SK-N-SH (cell line): ENCODE data around the gene TUBGCP2. TPM values are rescaled to one million over a fixed set of nuclear protein-coding genes. Genes with fewer than 3 reads are reported as not detected.

Experiments used
- CTCF ChIA-PET: fragments of 300-600, 350-600 bp; formaldehyde crosslinking; extraction: SDS; loops from one replicate; lab custom pipeline; 2021; lab: Yijun Ruan, JAX
- POLR2A ChIA-PET: fragments of 350-600 bp; sonication (Branson Sonifier 250); formaldehyde crosslinking; extraction: SDS; loops from one replicate; lab custom pipeline; 2020; ENCODE audit warnings: antibody characterized with exemption, inconsistent platforms; lab: Yijun Ruan, JAX
- DNase-seq: peaks from one replicate; pipeline ENCODE4 v3.0.0; 2012
- H2AFZ ChIP-seq: fragments of 200-600 bp; sonication (generic); 2 replicates; pipeline ENCODE4 v1.8.1; 2016; ENCODE audit warnings: antibody characterized with exemption, mild to moderate bottlenecking, low read depth
- H3F3A ChIP-seq: fragments of 200-600 bp; sonication (generic); replicated peaks from 2 replicates; pipeline ENCODE3; 2016; ENCODE audit warnings: antibody characterized with exemption, mild to moderate bottlenecking; ENCODE audit not compliant: insufficient read depth
- H3K27ac ChIP-seq, 2 experiments: fragments of 200-500 bp in 1 of 2; fragments of 200-600 bp in 1 of 2; sonication (Bioruptor generic) in 1 of 2; sonication (generic), shearing (Covaris generic) in 1 of 2; 2 replicates each; pipeline versions ENCODE4 v1.5.1 to v1.6.1; 2014 to 2016; ENCODE audit warnings: low read depth in 2 of 2, inconsistent platforms in 1 of 2, low read length in 1 of 2, mild to moderate bottlenecking in 1 of 2, mixed read lengths in 1 of 2
- H3K27me3 ChIP-seq: fragments of 200-600 bp; sonication (generic), shearing (Covaris generic); 2 replicates; pipeline ENCODE4 v1.6.1; 2016; ENCODE audit warnings: mixed run types; ENCODE audit not compliant: insufficient read depth
- H3K36me3 ChIP-seq, 2 experiments: fragments of 200-500 bp in 1 of 2; fragments of 200-600 bp in 1 of 2; sonication (Bioruptor generic) in 1 of 2; sonication (generic) in 1 of 2; replicated peaks in 1 of 2; 2 replicates each; pipeline versions ENCODE3 to v1.5.1; 2014 to 2016; ENCODE audit warnings: low read length in 1 of 2, mild to moderate bottlenecking in 1 of 2; ENCODE audit not compliant: insufficient read depth in 2 of 2, control insufficient read depth in 1 of 2
- H3K4me1 ChIP-seq, 2 experiments: fragments of 200-500 bp in 1 of 2; fragments of 200-600 bp in 1 of 2; sonication (Bioruptor generic) in 1 of 2; sonication (generic), shearing (Covaris generic) in 1 of 2; 2 replicates each; pipeline versions ENCODE4 v1.5.1 to v1.6.1; 2014 to 2016; ENCODE audit warnings: low read depth in 1 of 2, low read length in 1 of 2, mixed run types in 1 of 2; ENCODE audit not compliant: insufficient read depth in 2 of 2, control insufficient read depth in 1 of 2
- H3K4me2 ChIP-seq: fragments of 200-600 bp; sonication (generic), shearing (Covaris generic); 2 replicates; pipeline ENCODE4 v1.6.1; 2017; ENCODE audit warnings: mixed run types
- H3K4me3 ChIP-seq, 2 experiments: fragments of 200-500 bp in 1 of 2; fragments of 200-600 bp in 1 of 2; sonication (Bioruptor generic) in 1 of 2; sonication (generic), shearing (Covaris generic) in 1 of 2; 2 replicates each; pipeline versions ENCODE4 v1.5.1 to v1.8.1; 2014 to 2016; ENCODE audit warnings: low read depth in 2 of 2, inconsistent platforms in 1 of 2, low read length in 1 of 2, mild to moderate bottlenecking in 1 of 2, mixed read lengths in 1 of 2, moderate library complexity in 1 of 2
- H3K79me2 ChIP-seq: fragments of 200-600 bp; sonication (generic); 2 replicates; pipeline ENCODE4 v1.8.1; 2017; ENCODE audit warnings: mild to moderate bottlenecking; ENCODE audit not compliant: insufficient read depth
- H3K9ac ChIP-seq: fragments of 200-600 bp; sonication (generic); 2 replicates; pipeline ENCODE4 v1.6.1; 2017; ENCODE audit warnings: mixed run types
- H3K9me2 ChIP-seq: fragments of 200-600 bp; sonication (generic); 2 replicates; pipeline ENCODE4 v1.6.1; 2017; ENCODE audit warnings: mixed run types
- H3K9me3 ChIP-seq: fragments of 200-600 bp; sonication (generic); 2 replicates; pipeline ENCODE4 v1.6.1; 2017; ENCODE audit warnings: mixed run types, mild to moderate bottlenecking, moderate library complexity
- H4K20me1 ChIP-seq: fragments of 200-600 bp; sonication (generic); 2 replicates; pipeline ENCODE4 v1.6.1; 2017; ENCODE audit warnings: mild to moderate bottlenecking, mixed run types; ENCODE audit not compliant: insufficient read depth
- EP300 ChIP-seq, 2 experiments: IDR thresholded peaks; 2 replicates each; pipeline versions ENCODE4 v1.4.0 to v1.6.1; 2012; ENCODE audit warnings: borderline replicate concordance in 1 of 2, low read depth in 1 of 2, low read length in 1 of 2
- EZH2phosphoT487 ChIP-seq: fragments of 200-600 bp; sonication (generic); IDR thresholded peaks from 2 replicates; pipeline ENCODE4 v1.6.1; 2017; ENCODE audit warnings: low read depth, mixed run types, mild to moderate bottlenecking, antibody characterized with exemption, moderate library complexity, borderline replicate concordance
- FOXM1 ChIP-seq: IDR thresholded peaks from 2 replicates; pipeline ENCODE4 v1.4.0; 2012; ENCODE audit warnings: low read depth, mild to moderate bottlenecking
- JUND ChIP-seq: IDR thresholded peaks from 2 replicates; pipeline ENCODE4 v1.4.0; 2012
- MAX ChIP-seq: IDR thresholded peaks from 2 replicates; pipeline ENCODE4 v1.4.0; 2012; ENCODE audit warnings: low read depth
- MEF2A ChIP-seq: IDR thresholded peaks from 2 replicates; pipeline ENCODE4 v1.4.0; 2012; ENCODE audit warnings: low read depth, borderline replicate concordance
- NRF1 ChIP-seq: IDR thresholded peaks from 2 replicates; pipeline ENCODE4 v1.6.1; 2012; ENCODE audit warnings: low read depth, mild to moderate bottlenecking, low read length
- PBX3 ChIP-seq: IDR thresholded peaks from 2 replicates; pipeline ENCODE4; 2012
- REST ChIP-seq: IDR thresholded peaks from 2 replicates; pipeline ENCODE4 v1.6.1; 2012; ENCODE audit warnings: mild to moderate bottlenecking, low read depth, low read length, moderate library complexity
- RFX5 ChIP-seq: IDR thresholded peaks from 2 replicates; pipeline ENCODE4 v1.6.1; 2012; ENCODE audit warnings: mild to moderate bottlenecking, improper control_type of control experiment, low read length
- SIN3A ChIP-seq: IDR thresholded peaks from 2 replicates; pipeline ENCODE4 v1.6.1; 2012; ENCODE audit warnings: low read depth, mild to moderate bottlenecking, low read length, moderate library complexity, borderline replicate concordance
- YY1 ChIP-seq: IDR thresholded peaks from 2 replicates; pipeline ENCODE4 v1.4.0; 2012; ENCODE audit warnings: low read depth, mild to moderate bottlenecking
- ZBTB33 ChIP-seq: IDR thresholded peaks from 2 replicates; pipeline ENCODE4 v1.4.0; 2012; ENCODE audit warnings: low read depth, borderline replicate concordance
- WGBS: methylation state at CpG from one replicate; pipeline ENCODE4 v1.1.6; 2017; ENCODE audit warnings: low lambda C conversion rate; 5-methylcytosine and 5-hydroxymethylcytosine counted together
- polyA plus RNA-seq, 3 experiments: library from polyadenylated mRNA; depleted of rRNA; stranded (reverse); fragments of >200 nt; gene quantifications; 2 replicates each; pipeline ENCODE4 v1.2.3, GENCODE V29; 2012

The TUBGCP2 gene
- polyA plus RNA-seq, 1 of the 3 experiments (the other 2 are of a cell fraction) = 49.1 TPM

GRCh38 chr10:133334503-133335245 lies 26.0 kb upstream of the TUBGCP2 start:
- TF ChIP-seq RFX5 = no peak
- TF ChIP-seq JUND = no peak
- TF ChIP-seq ZBTB33 = no peak
- no peak for TF ChIP-seq EP300 (IDR thresholded peaks at IDR 0.05; ENCODE audit: borderline replicate concordance in 1 of 2, low read depth in 1 of 2, low read length in 1 of 2)
- TF ChIP-seq MAX = no peak
- TF ChIP-seq YY1 = no peak
- TF ChIP-seq FOXM1 = no peak
- TF ChIP-seq NRF1 = no peak
- TF ChIP-seq REST = no peak
- no peak for TF ChIP-seq SIN3A
- no peak for TF ChIP-seq EZH2phosphoT487
- TF ChIP-seq MEF2A = no peak
- TF ChIP-seq PBX3 = no peak
- DNase-seq = peak; percentile 70
- CTCF ChIA-PET = interaction anchor here (1.0 to 1.2 kb wide), 3 partner anchors 13 to 27 kb away, joined by 3 to 4 read pairs (median 3); partner anchors contain the start of gene PRAP1
- WGBS = 21% methylated on average over 9 of the region's 51 CpGs
- peaks cover 0 to 2% of the 10 kb centered on the region in 2 experiments; a peak in 2 of 4 replicates for H3K4me1 ChIP-seq
- POLR2A ChIA-PET = interaction anchor here (0.6 to 1.1 kb wide), 2 partner anchors 13 to 28 kb away, joined by 4 read pairs; partner anchors contain the start of gene PRAP1
- no peaks in the 10 kb centered on the region for H3K36me3 ChIP-seq
- no peaks in the 10 kb centered on the region for H3K9me2 ChIP-seq
- no peaks in the 10 kb centered on the region for H3F3A ChIP-seq
- H4K20me1 ChIP-seq = no peaks in the 10 kb centered on the region
- peaks cover 57% of the 10 kb centered on the region for H3K27me3 ChIP-seq
- no peak overlapping the region for H3K9ac ChIP-seq
- H2AFZ ChIP-seq = no peak overlapping the region
- H3K27ac ChIP-seq = no peak overlapping the region
- H3K4me2 ChIP-seq = peak overlapping the region; percentile 79; the same call in 1 of the 2 replicates
- H3K9me3 ChIP-seq = no peaks in the 10 kb centered on the region
- H3K79me2 ChIP-seq = no peaks in the 10 kb centered on the region
- H3K4me3 ChIP-seq = peak overlapping the region; percentile 30 to 46; a peak in 3 of 4 replicates
